HCEC 1CT (cell line): ENCODE results near the gene CYSRT1.
"Not testable (repeated sequence)": the region's sequence is repeated elsewhere in the genome, so short reads cannot be mapped to it uniquely, and the experiment has no call there.

ENCODE experiments used
- DNase-seq: peaks from one replicate; pipeline ENCODE4 v3.0.0-alpha.2; 2017

Gene CYSRT1

DNA sequence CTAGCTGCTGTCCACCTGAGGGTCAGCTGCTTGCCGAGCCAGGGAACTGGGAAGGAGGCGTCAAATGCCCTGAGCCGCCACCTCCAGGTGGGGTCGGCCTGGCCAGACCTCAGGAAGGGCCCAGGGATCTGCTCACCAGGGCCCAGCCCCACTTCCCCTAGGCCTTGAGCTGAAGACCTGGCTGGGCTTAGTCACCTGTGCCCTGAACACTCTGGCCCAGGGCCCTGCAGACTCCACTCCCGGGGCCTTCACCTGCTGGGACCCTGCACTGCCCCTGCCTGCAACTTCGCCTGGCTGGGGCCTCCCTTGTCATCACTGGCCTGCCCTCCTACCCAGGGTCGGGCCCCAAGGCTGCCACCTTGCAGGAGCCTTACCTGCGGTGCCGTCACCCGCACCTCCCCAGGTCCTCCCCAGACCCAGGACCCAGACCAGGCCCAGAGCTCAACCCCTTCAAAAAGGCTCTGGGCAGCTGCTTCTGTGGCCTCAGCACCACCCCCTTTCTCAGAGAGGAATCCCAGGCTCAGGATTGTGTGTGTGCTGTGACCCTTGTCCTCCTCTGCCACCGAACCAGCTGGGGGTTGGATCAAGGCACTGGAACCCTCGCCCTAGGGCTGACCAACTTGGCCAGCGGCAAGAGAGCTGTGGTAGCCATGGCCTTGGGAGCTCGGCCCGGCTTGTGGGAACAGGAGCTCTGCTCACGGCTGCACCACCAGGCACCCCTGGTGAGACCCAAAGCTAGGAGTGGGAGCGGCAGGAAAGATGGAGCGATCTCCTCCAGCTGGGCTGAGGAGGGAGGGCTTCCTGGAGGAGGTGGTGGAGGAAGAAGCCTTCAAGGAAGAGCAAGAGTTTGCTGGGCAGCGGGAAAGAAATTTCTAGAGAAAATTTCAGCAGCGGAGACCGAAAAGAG is 29.0 kb downstream of the CYSRT1 start:
- DNase-seq = no peak

DNA sequence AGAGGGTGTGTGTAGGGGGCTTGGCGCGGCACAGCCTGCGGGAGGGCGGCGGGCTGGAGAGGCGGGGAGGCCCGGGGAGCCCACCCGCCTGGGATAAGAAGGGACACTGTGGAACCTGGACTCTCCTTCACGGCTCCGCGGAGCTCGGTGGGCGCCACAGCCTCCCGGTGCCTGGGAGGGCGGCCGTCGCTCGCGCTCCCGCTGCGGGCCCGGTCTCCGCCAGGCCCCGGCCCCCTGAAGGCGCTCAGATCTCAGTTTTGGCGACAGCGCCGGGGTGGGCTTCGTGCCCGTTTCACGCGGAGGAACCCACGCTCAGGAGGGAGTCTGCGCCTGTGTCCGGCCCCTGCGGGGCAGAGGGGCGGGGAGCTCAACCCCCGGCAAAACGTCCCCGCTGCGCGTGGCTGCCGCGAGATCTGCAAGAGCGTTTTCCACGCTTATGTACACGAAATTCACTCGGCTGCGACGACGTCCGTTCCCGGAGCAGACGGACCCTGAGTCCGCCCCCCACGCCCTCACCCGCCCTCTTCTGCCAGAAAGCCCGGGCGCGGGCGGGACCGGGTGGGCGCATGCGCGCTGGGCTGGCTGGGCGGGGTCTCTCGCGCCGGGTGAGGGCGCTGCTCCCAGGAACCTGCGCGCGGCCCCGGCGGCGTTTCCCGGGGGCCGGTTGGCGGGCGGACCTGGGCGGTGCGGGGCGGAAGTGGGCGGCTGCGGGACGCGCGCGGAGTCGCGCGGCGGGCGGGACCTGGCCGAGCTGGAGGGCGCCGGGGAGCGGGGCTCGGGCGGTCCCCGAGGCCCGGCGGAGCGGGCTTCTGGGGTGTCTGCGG is 29.9 kb downstream of the CYSRT1 start, which contains the start of gene NELFB:
TSS of gene NELFB (plus strand) at position 704 of the 824 bp plus-strand sequence.
- DNase-seq = peak; percentile 74

DNA sequence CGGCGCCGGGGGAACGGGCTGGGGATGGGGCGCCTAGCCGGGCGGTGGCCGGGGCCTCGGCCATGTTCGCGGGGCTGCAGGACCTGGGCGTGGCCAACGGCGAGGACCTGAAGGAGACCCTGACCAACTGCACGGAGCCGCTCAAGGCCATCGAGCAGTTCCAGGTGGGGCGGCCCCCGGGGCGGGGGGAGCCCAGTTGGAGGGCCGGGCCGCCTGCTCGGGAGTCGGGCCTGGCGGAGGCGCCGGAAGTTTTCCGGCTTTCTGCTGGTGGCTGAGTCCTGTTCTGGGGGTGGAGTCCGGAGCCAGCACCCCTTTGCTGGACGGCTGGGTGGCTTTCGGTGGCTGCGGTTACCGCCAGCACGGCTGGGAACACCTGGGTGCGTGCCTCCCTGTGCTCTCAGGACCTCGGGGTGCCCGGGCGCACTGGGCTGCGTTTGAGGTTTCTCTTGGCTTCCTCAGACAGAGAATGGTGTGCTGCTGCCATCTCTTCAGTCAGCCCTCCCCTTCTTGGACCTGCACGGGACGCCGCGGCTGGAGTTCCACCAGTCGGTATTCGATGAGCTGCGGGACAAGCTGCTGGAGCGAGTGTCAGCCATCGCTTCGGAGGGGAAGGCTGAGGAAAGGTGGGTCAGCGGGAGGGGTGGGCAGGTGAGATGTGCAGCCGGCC is 30.6 kb downstream of the CYSRT1 start:
- DNase-seq = peak; percentile 17

DNA sequence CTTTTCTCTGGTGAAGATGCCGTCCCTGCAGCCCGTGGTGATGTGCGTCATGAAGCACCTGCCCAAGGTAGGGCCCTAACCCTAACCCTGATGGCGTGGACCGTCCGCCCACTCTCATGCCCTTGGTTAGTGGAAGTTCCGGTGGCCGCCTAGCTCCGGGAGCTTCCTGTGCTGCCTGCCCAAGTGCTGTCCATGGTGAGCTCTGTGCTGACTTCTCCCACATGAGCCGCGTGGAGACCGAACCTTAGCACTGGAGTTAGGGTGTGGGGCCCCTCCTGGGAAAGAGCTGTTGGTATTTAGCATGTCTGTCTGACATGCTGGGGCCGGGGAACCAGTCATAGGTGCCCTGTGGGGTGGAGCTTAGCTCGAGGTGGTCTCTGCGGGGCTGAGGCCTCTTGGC is 31.4 kb downstream of the CYSRT1 start:
- DNase-seq = no peak

DNA sequence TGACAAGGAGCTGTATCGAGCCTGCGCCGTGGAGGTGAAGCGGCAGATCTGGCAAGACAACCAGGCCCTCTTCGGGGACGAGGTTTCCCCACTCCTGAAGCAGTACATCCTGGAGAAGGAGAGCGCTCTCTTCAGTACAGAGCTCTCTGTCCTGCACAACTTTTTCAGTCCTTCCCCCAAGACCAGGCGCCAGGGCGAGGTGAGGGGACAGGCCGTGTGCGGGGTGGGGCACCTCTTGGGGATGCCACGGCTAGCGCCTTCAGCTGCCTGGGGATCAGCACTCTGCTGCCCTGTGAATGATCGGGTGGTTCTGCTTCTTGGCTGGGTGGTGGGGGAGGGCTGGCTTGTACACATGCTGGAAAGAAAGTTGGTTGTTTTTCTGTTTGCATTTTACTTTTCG is 31.9 kb downstream of the CYSRT1 start:
- no peak for DNase-seq

DNA sequence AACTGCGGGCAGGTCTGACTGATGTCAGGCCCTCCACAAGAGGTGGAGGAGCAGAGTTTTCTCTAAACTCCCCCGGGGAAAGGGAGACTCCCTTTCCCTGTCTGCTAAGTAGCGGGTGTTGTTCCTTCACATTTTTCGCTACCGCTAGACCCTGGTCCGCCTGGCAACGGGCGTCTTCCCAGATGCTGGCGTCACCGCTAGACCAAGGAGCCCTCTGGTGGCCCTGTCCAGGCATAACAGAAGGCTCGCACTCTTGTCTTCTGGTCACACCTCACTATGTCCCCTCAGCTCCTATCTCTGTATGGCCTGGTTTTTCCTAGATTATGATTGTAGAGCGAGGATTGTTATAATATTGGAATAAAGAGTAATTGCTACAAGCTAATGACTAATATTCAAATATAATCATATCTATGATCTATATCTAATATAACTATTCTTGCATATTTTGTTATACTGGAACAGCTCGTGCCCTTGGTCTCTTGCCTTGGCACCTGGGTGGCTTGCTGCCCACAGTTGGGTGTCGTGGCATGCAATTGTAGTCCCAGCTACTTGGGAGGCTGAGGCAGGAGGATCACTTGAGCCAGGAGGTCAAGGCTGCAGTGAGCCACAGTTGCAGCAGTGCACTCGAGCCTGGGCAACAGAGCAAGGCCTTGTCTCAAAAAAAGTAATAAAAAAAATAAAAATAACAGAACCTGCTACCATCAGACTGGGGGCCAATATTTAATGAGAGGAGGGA is 37.4 kb downstream of the CYSRT1 start:
- not testable (repeated sequence) for DNase-seq

DNA sequence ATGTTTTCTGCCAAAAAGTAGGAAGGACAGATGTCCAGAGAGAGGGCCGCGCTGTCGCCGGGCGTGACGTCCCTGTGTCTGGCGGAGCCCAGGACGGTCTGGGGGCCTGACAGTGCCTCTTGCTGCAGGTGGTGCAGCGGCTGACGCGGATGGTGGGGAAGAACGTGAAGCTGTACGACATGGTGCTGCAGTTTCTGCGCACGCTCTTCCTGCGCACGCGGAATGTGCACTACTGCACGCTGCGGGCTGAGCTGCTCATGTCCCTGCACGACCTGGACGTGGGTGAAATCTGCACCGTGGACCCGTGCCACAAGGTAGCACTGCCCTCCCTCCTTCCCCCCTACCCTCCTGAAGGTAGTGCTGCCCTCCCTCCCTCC is 37.9 kb downstream of the CYSRT1 start:
- no peak for DNase-seq

DNA sequence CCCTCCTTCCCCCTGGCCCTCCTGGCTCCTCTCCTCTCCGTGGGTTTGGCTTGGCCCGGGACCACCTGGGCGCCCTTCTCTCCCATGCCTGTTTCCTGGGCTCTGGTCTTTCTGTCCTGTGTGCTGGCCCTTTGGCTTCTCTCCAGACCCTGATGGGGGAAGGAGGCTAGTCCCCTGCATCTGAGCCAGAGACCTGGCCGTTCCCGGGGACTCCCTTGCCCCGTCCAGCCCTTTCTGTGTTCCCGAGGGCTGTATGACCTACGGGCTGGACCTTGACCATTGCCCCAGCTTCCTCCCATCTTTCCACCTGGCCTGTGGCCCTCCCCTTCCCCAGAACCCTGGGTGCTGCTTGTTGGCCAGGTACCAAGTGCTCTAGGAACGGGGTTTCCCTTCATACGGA is 38.5 kb downstream of the CYSRT1 start:
- no peak for DNase-seq

DNA sequence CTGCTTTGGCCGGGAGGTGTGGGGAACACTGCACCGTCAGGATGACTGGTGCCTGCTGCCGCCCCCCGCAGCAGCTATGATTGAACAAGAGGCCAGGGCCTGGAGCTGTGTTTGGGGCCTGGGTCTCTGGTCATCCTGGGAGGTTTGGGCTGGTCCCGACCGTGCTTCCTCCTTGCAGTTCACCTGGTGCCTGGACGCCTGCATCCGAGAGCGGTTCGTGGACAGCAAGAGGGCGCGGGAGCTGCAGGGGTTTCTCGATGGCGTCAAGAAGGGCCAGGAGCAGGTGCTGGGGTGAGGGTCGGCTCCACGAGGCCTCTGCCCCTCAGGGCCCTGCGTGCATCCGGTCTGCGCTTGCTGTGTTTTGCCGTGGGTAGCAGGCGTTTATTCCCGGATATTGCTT is 39.1 kb downstream of the CYSRT1 start:
- no peak for DNase-seq

DNA sequence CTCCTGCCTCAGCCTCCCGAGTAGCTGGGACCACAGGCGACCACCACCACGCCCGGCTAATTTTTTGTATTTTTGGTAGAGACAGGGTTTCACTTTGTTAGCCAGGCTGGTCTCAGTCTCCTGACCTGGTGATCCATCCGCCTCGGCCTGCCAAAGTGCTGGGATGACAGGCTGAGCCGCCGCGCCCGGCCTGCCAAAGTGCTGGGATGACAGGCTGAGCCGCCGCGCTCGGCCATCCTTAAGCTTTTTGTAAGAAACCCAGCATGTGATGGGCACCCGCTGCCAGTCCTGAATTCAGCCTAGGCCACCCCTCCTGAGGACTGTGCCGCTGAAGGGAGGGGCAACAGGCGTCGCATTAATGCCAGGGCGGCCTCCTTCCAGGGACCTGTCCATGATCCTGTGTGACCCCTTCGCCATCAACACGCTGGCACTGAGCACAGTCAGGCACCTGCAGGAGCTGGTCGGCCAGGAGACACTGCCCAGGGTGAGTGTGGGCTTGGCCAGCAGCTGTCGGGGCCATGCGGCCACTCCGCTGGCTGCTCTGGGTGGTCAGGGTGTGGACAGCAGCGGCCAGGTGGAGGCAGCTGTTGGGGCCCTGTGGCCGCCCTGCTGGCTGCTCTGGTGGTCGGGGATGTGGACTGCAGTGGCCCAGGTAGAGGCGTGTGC is 40.7 kb downstream of the CYSRT1 start:
- no peak for DNase-seq

DNA sequence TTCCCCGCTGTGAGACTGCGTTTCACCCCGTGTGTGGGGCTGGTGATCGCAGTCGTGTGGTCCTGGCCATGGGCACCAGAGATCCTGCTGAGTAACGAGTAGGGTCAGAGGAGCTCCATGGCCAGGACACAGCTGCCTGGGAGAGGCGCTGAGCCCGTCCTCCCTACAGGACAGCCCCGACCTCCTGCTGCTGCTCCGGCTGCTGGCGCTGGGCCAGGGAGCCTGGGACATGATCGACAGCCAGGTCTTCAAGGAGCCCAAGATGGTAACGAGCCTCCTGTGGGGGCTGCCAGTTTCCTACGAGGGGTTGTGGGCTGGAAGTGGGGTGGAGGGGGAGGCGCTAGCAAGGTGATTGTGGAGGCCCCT is 41.2 kb downstream of the CYSRT1 start:
- no peak for DNase-seq

DNA sequence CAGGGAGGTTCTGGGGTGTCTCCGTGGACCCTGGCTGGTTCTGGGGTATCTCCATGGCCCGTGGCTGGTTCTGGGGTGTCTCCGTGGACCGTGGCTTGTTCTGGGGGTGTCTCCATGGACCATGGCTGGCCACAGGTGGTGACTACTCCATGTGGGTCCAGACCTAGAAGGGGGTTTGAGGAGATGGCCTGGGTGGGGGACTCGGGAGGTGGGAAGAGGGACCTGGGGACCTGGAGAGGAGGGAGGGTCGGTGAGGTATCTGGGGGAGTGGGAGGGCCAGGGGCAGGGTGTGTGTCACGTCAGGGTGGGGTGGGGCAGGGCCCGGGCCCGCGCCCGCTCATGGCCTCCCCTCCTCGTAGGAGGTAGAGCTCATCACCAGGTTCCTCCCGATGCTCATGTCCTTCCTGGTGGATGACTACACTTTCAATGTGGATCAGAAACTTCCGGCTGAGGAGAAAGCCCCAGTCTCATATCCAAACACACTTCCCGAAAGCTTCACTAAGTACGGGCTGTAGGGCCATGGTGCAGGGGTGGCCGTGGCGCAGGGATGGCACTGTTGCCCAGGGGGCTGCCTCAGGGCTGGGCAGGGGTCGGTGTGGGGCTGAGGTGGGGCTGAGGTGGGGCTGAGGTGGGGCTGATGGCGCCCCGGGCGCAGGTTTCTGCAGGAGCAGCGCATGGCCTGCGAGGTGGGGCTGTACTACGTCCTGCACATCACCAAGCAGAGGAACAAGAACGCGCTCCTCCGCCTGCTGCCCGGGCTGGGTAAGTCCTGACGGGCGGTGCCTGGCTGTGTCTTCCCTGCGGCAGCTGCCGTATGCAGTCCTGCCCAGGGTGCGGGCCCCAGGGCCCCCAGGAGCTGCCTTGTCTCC is 41.8 kb downstream of the CYSRT1 start:
- DNase-seq = no peak

DNA sequence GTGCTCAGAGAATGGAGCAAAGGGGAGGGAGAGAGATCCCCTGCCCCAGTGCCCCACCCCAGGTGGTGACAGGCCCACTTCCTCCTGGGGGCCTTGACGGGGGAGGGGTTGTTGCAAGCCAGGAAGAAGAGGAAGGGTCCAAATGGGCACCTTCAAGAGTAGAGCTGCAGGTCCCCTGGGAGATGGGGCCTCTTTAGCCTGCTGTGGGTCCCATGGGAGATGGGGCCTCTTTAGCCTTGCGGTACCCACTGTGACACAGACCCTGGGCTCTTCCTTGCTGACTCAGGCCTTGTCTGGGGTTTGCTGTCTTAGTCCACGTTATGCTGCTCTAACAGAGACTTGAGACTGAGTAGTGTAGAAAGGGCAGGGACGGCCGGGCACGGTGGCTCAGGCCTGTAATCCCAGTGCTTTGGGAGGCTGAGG is 43.0 kb downstream of the CYSRT1 start:
- no peak for DNase-seq

DNA sequence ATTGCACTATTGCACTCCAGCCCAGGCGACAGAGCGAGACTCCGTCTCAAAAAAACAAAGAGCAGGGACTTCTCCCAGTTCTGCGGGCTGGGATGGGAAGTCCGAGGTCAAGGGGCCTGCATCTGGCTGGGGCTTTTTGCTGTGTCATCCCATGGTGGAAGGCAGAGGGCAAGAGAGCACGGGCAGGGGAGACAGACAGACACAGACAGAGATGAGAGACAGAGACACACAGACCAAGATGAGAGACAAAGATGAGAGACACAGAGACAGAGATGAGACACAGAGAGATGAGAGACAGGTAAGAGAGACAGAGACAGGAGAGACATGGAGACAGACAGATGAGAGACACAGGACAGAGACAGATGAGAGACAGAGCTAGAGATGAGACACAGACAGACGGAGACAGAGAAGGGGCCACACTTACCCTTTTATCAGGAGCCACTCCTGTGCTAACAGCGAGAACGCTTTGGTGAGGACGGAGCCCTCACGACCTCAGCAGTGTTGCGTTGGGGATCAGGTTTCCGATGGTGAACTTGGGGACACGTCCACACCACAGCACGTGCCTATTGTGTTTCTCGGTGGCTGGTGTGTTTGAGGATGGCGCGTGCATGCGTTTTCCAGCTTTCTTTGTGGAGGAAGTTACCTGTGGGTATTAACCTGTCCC is 43.7 kb downstream of the CYSRT1 start:
- no peak for DNase-seq

DNA sequence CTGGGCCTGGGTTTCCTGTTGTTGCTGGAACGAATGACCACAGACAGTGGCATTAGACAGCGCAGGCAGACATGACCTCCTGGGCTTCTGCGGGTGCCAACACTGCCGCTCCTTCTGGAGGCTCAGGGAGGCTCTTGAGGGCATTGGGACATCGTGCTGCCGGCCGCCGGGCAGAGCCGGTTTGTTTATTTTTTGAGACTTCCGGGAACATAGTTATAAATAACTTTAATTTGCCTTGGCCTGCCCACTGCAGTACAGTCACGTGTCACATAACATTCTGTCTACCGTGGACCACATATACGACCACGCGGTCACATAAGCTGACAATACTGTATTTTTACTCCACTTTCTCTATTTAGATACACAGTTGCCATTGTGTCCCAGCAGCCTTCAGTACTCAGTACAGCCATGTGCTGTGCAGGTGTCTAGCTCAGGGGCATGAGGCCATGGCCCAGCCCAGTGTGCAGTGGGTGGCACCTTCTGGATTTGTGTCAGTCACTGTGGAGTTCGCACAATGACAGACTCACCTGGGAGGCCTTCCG is 44.3 kb downstream of the CYSRT1 start:
- DNase-seq = peak; percentile 27

DNA sequence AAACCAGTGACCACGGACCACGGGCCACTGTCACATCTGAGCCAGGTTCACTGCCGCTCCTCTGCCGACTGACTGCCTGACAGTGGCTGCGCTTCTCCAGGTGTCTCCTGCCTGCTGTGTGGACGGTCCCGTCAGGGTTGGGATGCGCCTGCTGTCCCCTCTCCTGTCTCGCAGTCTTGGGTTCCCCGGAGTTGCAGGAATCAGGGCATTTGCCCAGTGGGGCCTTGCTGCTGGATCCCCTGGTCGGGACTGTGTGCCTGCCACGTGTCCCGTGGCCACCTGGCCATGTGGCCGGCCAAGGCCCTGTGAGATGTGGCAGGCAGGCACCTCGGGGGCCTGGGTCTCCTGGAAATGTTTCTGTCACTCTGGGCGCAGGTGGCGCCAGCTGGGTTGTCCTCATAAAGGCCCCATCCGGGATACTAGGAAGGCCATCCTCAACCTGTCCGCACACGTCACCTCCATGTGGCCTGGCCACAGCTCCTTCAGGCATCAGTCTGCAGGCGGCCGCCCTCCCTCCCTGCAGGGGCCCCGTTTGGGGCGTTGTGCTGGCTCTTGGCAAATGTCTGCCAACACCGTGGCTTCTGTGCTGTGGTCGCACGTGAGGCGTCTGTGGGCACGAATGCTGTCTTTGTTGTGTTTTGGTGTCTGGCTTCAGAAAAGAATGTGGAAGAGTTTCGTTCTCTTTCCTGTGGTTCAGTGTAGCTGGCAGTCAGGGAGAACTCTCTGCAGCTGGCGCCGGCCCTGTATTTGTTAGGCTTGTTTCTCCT is 46.1 kb downstream of the CYSRT1 start:
- no peak for DNase-seq

DNA sequence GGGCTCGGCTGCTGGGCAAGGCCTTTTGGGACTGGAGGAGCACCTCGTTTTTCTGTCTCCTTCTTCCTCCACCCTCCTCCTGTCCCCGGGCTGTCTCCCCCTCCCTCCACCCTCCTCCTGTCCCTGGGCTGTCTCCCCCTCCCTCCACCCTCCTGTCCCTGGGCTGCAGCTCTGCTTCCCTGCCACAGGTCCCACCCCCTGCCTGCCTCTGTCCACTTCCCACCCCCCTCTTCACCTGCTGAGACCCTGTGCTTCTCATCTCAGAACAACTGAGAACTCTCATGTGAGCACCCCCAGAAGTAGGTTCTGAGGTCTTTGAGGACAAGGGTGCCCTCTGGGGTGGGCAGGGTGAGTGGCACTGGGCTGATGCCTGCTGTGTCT is 46.7 kb downstream of the CYSRT1 start:
- no peak for DNase-seq

DNA sequence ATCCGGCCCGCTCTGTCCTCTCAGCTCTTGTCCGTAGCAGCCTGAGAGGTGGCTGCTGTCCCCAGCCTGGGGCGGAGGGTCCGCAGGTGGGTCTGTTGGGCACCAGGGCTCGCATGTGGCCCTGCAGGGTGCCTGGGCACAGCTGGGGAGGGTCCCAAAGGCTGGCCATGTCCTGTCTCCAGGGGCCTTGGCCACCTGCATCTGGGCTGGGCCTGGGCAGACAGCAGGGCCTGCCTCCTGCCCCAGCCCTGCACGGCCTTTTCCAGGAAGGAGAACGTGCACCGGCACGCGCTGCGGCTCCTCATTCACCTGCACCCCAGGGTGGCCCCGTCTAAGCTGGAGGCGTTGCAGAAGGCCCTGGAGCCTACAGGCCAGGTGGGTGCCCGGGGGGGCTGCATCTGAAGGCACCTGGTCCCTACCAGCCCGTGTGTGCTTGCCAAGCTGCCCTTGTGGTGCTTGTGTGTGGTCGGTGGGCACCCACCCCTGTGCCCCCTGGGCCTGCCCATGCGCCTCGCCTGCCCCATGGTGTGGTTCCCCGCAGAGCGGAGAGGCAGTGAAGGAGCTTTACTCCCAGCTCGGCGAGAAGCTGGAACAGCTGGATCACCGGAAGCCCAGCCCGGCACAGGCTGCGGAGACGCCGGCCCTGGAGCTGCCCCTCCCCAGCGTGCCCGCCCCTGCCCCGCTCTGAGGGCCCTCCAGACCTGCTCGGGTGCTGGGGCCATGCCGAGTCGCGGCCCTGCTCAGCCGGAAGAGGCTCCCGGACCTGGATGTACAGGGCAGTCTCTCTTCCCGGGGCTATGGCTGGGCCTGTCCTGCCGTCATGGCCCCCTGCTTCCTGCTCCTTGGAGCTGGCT is 47.5 kb downstream of the CYSRT1 start:
- DNase-seq = no peak

DNA sequence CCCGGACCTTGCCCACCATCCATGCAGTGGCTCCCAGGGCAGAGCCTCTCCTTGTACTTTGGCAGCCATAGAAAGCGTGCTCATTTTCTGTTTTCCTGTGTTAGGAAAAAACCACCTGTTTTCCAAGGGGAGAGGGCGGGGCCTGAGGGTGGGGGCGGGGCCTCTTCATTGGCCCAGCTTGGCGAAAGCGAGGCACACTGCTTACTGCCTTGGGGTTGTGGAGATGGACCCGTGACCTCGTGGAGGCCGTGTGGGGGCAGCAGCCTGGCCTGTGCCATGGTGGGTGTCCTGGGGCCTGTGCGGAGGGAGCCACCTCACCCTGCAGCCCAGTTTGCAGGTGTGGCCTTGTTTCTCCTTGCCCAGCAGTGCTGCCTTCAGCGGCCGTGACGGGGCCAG is 48.1 kb downstream of the CYSRT1 start:
- no peak for DNase-seq
